GM18951 (cell line): ENCODE results near the gene FAM53A.

Experiments
- POLR2A ChIP-seq: IDR thresholded peaks from 4 replicates; pipeline ENCODE4 v1.6.1; 2011; ENCODE audit warnings: mild to moderate bottlenecking; ENCODE audit not compliant: insufficient read length, insufficient read depth; ENCODE audit errors: extremely low read depth
- in situ Hi-C: fragments of 300-500 bp; cut with MboI; formaldehyde crosslinking; loops from one replicate; pipeline ENCODE4 v1.12.0; 2022; ENCODE audit warnings: low sequenced_read_pairs, mixed read lengths, inconsistent platforms; ENCODE audit not compliant: unreplicated experiment

Gene FAM53A

GRCh38 chr4:1597021-1597931 lies 86.8 kb downstream of the FAM53A start:
- TF ChIP-seq POLR2A = no peak
- in situ Hi-C loops = no loop called here

DNA sequence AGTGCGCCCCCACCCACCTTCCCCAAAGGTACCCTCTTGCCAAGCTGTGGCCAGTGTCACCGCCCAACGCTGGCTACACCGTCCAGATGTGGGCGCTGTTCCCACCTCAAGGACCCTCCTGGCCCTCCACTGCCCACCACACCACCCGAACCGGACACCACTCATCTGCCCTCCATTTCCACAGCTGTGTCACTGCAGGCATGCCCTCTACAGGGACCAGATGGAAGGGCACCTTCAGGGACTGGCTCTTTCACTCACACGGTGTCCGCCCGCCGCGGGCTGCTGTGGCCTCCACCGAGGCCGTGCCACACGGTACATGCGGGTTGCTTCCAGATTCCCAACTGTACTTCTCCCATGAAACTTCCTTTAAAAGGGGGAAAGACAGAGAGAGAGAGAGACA lies 87.7 kb downstream of the FAM53A start:
- in situ Hi-C loops = no loop called here
- no peak for TF ChIP-seq POLR2A

- no peak for TF ChIP-seq POLR2A
- in situ Hi-C loops = no loop called here
Observed at GRCh38 chr4:1595789-1596325, 88.3 kb downstream of the FAM53A start.

DNA sequence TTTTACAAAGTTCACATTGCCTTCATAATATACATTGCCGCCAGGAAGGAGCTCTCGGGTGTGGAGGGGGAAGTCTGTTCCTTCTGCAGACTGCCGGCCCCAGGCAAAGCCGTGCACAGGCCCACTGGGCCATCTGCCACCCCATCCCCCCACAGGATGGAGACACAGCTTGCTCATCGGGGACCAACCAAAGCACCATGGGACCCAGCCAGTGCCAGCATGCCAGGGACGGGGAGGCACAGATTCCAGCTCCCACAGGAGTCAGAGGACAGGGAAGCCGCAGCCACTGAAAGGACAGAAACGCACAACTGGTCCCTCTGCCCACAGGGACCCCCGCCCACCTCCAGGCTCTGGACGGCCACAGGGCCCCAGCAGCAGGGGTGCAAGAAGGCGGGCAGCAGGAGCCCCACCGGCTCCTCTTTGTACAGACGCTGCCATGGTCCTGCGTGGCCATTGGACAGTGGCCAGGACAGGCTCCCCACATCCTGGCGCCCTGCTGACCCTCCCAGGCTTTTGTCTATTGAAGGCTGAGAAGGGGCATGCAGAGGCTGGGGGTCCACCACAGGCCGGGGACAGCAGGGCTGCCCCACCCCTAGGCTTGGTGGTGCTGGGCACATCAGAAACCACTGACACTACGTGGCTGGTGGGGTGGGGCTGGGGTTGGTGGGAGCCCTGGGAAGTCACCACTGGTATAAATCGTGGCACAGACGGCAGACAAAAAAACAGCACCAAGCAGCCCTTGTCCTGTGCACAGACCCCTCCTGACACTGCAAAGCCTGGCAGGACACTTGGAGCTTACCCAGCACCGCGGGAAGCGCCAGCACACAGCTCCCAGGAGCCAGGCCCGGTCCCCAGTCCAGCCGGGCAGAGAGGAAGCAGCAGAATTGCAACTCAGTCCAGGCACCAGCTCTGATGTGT lies 89.0 kb downstream of the FAM53A start:
- in situ Hi-C loops = no loop called here
- TF ChIP-seq POLR2A = no peak

DNA sequence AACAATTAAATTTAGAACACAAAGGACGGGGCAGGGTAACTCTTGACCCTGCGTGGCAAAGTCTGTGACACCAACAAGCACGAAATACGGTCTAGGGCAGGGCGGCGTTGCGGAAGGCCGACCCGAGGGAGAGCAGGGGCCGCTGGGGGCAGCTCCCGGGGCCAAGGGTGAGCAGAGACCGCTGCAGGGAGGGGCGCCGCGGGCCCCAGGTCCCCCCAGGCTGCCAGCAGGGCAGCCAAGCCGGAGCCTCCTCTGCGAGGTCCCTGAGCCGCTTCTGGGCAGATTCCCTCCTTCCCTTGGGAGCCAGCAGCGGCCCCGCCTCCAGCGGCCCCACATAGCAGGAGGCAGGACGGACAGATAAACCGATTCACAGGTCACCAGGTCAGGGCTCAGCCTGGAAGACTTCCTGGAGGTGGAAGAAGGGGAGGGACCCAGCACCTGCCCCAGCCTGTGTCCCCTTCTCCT lies 90.2 kb downstream of the FAM53A start:
- no peak for TF ChIP-seq POLR2A
- in situ Hi-C loops = no loop called here

- in situ Hi-C loops = no loop called here
- TF ChIP-seq POLR2A = no peak
Observed at GRCh38 chr4:1593458-1593857, 90.7 kb downstream of the FAM53A start.

DNA sequence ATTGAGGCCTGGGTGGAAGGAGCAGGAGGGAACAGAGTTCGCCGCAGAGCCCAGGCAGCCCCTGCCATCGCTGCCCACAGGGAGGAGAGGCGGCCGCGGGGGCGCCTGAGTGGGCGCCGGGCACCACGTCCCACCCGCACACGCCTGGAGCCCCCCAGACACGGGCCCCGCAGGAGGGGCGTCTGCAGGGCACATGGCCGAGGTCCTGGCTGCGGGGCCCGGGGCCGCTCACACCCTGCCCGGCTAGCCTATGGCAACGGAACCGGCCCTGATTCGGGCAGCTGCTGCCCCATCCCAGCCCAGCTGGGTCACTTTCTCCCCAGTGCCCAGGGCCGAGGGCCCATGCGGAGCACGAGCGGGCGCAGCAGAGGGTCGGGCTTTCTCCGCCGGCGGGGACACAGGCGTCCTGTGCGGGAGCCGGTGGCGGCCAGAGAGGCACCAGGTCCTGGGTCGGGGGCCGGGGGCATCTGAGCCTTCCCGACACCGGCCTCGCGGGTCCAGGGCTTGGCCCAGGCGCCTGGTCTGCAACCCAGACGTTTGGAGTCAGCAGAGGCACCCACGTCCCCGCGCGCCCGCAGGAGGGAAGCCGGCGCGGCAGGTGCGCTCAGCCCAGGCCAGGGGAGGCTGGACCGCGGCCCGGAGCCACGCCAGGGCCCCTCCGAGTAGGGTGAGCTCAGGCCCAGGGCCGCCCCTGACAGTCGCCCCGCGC lies 91.2 kb downstream of the FAM53A start:
- TF ChIP-seq POLR2A = no peak
- in situ Hi-C loops = no loop called here

DNA sequence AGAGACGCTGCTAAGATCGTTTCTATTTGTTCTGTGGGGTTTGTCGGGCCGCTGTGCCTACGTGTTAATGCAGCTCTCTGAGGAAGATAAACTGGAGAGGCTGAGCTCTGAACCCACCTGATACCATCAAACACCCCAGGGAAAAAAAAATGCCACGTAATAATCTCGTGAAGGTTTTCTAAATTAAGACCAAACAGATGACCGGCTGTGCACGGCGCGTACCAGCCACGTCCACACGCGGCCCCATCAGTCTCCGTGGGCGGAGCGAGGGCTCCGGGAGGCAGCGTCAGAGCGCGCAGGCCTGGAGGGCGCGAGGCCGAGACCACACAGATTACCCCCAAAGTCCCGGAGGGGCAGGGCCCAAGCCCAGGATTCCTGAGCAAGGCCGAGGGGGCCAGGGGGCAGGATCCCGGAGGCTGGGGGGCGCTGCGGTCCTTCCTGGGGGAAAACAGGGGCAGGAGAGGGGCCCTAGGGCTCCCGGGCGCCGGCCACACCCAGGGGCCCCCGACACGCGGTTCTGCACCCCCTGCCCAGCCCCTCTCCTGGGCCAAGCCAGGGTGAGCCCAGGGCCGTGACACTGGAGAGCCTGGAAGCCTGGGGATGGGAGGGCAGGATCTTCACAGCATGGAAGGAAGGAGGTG lies 91.9 kb downstream of the FAM53A start:
- no peak for TF ChIP-seq POLR2A
- in situ Hi-C loops = no loop called here

DNA sequence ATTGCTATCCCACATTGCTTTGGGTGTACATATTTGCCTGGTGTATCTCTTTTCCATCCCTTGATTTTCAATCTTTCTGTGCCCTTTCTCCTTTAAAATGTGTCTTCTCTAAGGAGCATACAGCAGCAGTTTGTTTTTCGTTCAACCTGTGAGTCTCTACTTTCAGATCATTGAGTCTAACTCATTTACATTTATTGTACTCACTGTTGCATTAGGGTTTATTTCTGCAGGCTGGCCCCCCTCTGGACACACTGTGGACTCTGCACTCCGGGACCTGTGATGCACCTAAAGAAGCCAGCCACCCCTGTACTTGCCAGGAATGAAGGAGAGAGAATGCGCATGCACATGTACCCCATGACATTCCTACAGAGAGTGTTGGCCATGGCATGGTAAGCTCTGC lies 93.0 kb downstream of the FAM53A start:
- in situ Hi-C loops = no loop called here
- TF ChIP-seq POLR2A = no peak

- TF ChIP-seq POLR2A = no peak
- in situ Hi-C loops = no loop called here
Observed at GRCh38 chr4:1590244-1590643, 93.9 kb downstream of the FAM53A start.
